Activated CD4-positive, alpha-beta T cell treated with anti-CD3 and anti-CD28 coated beads for 36 hours (primary cell): ENCODE data around the gene LYVE1. TPM values are rescaled to one million over a fixed set of nuclear protein-coding genes. Genes with fewer than 3 reads are reported as not detected.

ENCODE experiments used
- ATAC-seq: fragments of 200-7000 bp; cut with Tn5 transposase; one replicate; pipeline ENCODE4 v1.10.0; 2021; ENCODE audit warnings: mild to moderate bottlenecking, moderate library complexity
- CTCF ChIA-PET: fragments of 350-600 bp; sonication (Branson Sonifier 250); formaldehyde crosslinking; loops from one replicate; lab custom pipeline; 2021; ENCODE audit warnings: antibody characterized with exemption; lab: Charles Lee
- POLR2A ChIA-PET: fragments of 350-600 bp; sonication (Branson Sonifier 250); formaldehyde crosslinking; loops from one replicate; lab custom pipeline; 2021; ENCODE audit warnings: antibody characterized with exemption, inconsistent platforms; lab: Charles Lee
- DNase-seq: peaks from one replicate; pipeline ENCODE4 v3.0.0-alpha.2; 2020
- H3K27ac Mint-ChIP-seq: one replicate; pipeline ENCODE4 v1.8.0; 2021; ENCODE audit warnings: mixed read lengths
- H3K27me3 Mint-ChIP-seq: one replicate; pipeline ENCODE4 v1.8.0; 2021; ENCODE audit warnings: mixed read lengths
- H3K36me3 Mint-ChIP-seq: one replicate; pipeline ENCODE4 v1.8.0; 2021; ENCODE audit warnings: low read depth, mixed read lengths
- H3K4me1 Mint-ChIP-seq: one replicate; pipeline ENCODE4 v1.8.0; 2021; ENCODE audit warnings: mixed read lengths
- H3K4me3 Mint-ChIP-seq: one replicate; pipeline ENCODE4 v1.8.0; 2021; ENCODE audit warnings: mild to moderate bottlenecking, moderate library complexity, mixed read lengths
- H3K9me3 Mint-ChIP-seq: one replicate; pipeline ENCODE4 v1.8.0; 2021; ENCODE audit warnings: low read depth, mixed read lengths
- intact Hi-C, 2 experiments: fragments of 100-400 bp; cut with DNase I in 1 of 2; cut with micrococcal nuclease in 1 of 2; formaldehyde crosslinking; loops; one replicate each; pipeline versions ENCODE4 v1.14.2 to v1.15.1; 2022 to 2024; cut with DNase I, micrococcal nuclease
- total RNA-seq, 2 experiments: library from RNA; stranded (reverse); gene quantifications; one replicate each; pipeline ENCODE4 v1.2.3, GENCODE V29; 2021

The LYVE1 gene
- total RNA-seq, 2 experiments from 2014 or later, result not detected

DNA sequence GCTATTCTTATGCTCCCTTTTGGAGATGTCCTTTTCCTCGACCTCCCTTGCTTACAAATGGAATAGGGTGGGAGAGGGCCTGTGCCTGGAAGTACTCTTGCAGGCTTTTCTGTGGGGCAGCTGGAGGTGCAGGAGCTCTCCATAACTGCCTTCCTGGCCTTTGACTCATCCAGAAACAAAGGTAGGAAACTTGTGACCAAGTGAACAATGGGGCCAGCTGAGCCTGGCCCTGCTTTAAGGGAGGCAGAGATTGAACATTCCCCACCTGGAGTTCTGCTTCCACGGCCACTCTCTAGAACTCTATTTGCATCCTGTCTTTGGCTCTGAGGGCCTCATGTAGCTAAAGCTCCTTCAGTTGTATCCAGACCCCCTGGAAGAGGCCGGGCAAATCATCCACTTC, 5.1 kb upstream of the LYVE1 start:
- ChIA-PET CTCF (interaction anchor here (0.6 to 1.7 kb wide), 6 partner anchors 10 to 208 kb away, joined by 3 to 5 read pairs (median 4); partner anchors contain the start of gene RNF141), POLR2A (no interaction called here)

DNA sequence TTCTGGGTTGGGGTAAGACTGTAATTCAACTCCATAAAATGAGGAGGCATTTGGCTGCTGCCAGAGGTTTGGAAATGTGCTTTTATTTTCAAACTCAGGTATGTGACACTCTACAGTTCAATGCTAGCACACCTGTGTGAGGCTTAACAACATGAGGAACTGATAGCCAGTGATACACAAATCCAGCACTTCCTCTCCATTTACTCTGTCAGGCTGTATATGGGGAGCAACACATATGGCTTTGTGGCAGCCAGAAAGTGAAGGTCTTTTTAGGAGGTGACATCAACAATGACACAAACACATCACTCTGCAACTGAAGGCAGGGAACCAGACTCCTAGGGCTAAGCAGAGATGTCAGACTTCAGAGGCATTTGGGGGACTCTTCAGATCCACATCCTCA, 4.6 kb upstream of the LYVE1 start:
- Mint-ChIP-seq H3K9me3 (no peaks in the 10 kb centered on the region), H3K36me3 (no peaks in the 10 kb centered on the region), H3K4me3 (no peak overlapping the region), H3K27ac (no peak overlapping the region), H3K4me1 (no peaks in the 10 kb centered on the region), H3K27me3 (peaks cover 2% of the 10 kb centered on the region)
- ChIA-PET POLR2A (no interaction called here), CTCF (interaction anchor here (1.3 to 1.7 kb wide), 2 partner anchors 11 to 158 kb away, joined by 5 read pairs; no protein-coding TSS in a partner anchor)
- no peak for DNase-seq
- ATAC-seq, result no peak
- intact Hi-C loops, result no loop called here

More for the DNA sequence above, 5.1 kb upstream of the LYVE1 start:
- H3K27me3 Mint-ChIP-seq, result peaks cover 2% of the 10 kb centered on the region
- no peaks in the 10 kb centered on the region for H3K9me3 Mint-ChIP-seq
- H3K4me1 Mint-ChIP-seq, result no peaks in the 10 kb centered on the region
- H3K4me3 Mint-ChIP-seq, result no peak overlapping the region
- H3K36me3 Mint-ChIP-seq, result no peaks in the 10 kb centered on the region
- intact Hi-C loops, result no loop called here
- H3K27ac Mint-ChIP-seq, result no peak overlapping the region
- DNase-seq (no peak), ATAC-seq (no peak)

DNA sequence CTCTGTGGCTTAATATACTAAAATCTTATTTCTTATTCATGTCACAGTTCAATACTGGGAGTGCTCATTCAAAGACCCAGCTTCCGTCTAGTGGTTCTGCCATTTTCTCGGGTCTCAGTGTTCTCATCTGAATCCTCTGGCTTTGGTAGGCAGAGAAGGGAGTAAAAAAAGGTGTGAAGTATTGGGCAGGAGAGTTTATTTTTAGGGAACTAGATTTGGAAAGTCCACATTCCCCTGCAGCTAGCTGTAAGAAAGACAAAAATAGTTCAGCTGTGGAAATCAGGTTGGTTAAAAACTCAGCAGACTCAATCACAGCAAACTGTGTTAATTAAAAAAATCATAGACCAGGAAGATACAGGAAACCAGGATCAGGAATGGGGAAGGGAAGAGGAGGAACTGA, 4.1 kb upstream of the LYVE1 start:
- Mint-ChIP-seq H3K27me3 (peaks cover 2% of the 10 kb centered on the region), H3K9me3 (no peaks in the 10 kb centered on the region), H3K36me3 (no peaks in the 10 kb centered on the region), H3K27ac (no peak overlapping the region), H3K4me3 (no peak overlapping the region), H3K4me1 (no peaks in the 10 kb centered on the region)
- ATAC-seq (no peak), DNase-seq (no peak)
- ChIA-PET POLR2A (no interaction called here), CTCF (no interaction called here)
- intact Hi-C loops, result no loop called here

DNA sequence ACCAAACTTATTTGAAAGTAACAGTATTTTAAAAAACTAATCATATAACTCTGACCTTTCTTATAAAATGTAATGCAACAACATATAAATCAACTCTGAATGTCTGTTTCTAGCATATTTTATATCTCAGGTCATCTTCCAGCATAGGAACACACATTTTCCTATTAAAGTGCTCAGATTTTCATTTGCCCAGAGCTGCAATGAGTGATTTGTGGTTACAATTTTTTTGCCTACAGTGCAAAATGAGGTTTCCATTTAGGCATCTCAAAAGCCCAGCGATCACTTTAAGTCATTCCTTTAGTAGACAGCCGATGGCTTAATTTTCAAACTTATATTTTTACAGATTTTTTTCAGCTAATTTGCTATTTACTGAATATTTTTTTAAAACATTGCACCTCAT, 1.0 kb downstream of the LYVE1 start:
- ChIA-PET POLR2A (no interaction called here), CTCF (interaction anchor here (0.6 to 1.5 kb wide), 3 partner anchors 11 to 155 kb away, joined by 3 to 4 read pairs (median 3); no protein-coding TSS in a partner anchor)
- no peak overlapping the region for H3K27ac Mint-ChIP-seq
- intact Hi-C loops, result no loop called here
- no peak for ATAC-seq
- H3K9me3 Mint-ChIP-seq, result no peaks in the 10 kb centered on the region
- no peaks in the 10 kb centered on the region for H3K36me3 Mint-ChIP-seq
- H3K4me3 Mint-ChIP-seq, result no peak overlapping the region
- no peaks in the 10 kb centered on the region for H3K4me1 Mint-ChIP-seq
- DNase-seq, result no peak
- peaks cover 2% of the 10 kb centered on the region for H3K27me3 Mint-ChIP-seq

DNA sequence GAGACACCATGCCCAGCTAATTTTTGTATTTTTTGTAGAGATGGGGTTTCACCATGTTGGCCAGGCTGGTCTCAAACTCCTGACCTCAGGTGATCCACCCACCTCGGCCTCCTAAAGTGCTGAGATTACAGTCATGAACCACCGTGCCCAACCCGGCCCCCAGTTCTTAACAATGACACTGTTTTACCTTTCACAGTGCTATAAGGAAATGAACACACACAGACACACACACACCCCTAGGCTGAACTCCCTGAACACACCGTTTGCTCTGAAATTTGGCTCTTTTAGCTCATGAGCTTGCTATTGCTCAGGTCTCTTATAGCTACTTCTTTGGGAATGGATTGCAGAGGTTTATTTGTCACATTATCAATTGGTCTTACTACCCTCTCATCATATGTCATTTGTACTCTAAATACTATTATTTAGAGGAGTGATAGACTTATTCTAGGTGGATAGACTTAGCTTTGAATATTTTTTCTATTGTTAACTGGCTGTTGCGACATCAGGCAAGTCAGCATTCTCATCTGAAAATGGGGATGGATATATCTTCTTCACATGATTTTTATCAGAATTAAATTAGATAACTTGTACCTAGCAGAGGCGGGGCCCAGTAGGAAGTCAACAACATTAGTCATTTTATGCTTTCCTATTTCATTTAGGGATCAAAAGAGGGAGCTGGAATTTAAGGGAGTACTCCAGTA, 2.1 kb downstream of the LYVE1 start:
- ATAC-seq (no peak), DNase-seq (no peak)
- ChIA-PET POLR2A (no interaction called here), CTCF (interaction anchor here (1.0 to 1.5 kb wide), 2 partner anchors 45 to 82 kb away, joined by 3 read pairs; no protein-coding TSS in a partner anchor)
- intact Hi-C loops, result no loop called here
- peaks cover 2% of the 10 kb centered on the region for H3K27me3 Mint-ChIP-seq
- no peak overlapping the region for H3K4me3 Mint-ChIP-seq
- no peaks in the 10 kb centered on the region for H3K9me3 Mint-ChIP-seq
- no peaks in the 10 kb centered on the region for H3K4me1 Mint-ChIP-seq
- H3K27ac Mint-ChIP-seq, result no peak overlapping the region
- H3K36me3 Mint-ChIP-seq, result no peaks in the 10 kb centered on the region

DNA sequence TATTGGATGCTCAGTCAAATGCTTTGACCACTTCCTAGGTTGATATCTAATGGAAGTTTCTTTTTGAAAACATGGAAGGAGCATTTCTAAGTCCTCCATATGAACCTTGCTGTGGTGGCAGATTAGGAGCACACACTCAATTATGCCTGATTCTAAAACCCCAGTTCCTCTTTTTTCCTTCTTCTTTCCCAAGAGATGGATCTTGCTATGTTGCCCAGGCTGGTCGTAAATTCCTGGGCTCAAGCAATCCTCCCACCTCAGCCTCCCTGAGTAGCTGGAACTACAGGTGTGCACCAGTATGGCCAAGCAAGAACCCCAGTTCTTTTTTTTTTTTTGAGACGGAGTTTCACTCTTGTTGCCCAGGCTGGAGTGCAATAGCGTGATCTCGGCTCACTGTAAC, 3.0 kb downstream of the LYVE1 start:
- H3K27me3 Mint-ChIP-seq, result no peaks in the 10 kb centered on the region
- ChIA-PET CTCF (interaction anchor here (0.7 to 1.2 kb wide), 3 partner anchors 10 to 1222 kb away, joined by 3 to 4 read pairs (median 4); partner anchors contain the start of gene RNF141), POLR2A (no interaction called here)
- ATAC-seq (no peak), DNase-seq (no peak)
- H3K4me1 Mint-ChIP-seq, result no peaks in the 10 kb centered on the region
- H3K9me3 Mint-ChIP-seq, result no peaks in the 10 kb centered on the region
- intact Hi-C loops, result no loop called here
- no peak overlapping the region for H3K27ac Mint-ChIP-seq
- no peaks in the 10 kb centered on the region for H3K36me3 Mint-ChIP-seq
- no peak overlapping the region for H3K4me3 Mint-ChIP-seq

DNA sequence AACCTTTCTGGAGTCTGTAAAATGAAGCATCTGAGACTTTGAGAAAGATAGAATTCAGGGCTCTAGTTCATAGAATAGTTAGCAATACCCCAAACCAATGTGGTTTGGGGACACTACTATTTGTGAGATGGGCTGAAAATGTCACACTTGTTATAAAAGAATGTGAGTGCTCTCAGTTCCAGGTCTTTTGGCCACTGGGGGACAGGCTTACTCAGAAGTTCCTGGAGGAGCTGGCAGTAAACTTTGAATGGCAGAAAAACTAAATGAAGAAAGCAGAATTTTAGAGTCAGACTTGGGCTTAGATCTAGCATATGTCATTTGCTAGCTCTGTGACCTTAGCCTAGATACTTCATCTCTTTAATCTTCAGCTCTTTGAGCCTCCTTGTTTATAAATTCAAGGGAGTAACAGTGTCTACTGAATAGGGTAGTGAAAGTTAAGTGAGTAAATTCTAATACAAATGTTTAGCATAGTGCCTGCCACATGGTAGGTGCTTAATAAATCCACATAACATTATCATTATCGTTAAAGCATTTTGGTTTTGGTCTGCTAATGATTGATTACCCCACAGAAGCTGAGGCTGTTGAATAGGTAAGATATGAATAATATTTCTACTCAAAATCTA, 3.7 kb downstream of the LYVE1 start:
- no peak overlapping the region for H3K4me3 Mint-ChIP-seq
- no peaks in the 10 kb centered on the region for H3K27me3 Mint-ChIP-seq
- H3K4me1 Mint-ChIP-seq, result no peaks in the 10 kb centered on the region
- no peaks in the 10 kb centered on the region for H3K36me3 Mint-ChIP-seq
- CTCF ChIA-PET, result interaction anchor here (0.6 to 1.2 kb wide), 5 partner anchors 10 to 1223 kb away, joined by 3 to 4 read pairs (median 4); partner anchors contain the start of gene RNF141
- no peak overlapping the region for H3K27ac Mint-ChIP-seq
- POLR2A ChIA-PET, result no interaction called here
- no peak for DNase-seq
- intact Hi-C loops, result no loop called here
- no peaks in the 10 kb centered on the region for H3K9me3 Mint-ChIP-seq
- no peak for ATAC-seq

DNA sequence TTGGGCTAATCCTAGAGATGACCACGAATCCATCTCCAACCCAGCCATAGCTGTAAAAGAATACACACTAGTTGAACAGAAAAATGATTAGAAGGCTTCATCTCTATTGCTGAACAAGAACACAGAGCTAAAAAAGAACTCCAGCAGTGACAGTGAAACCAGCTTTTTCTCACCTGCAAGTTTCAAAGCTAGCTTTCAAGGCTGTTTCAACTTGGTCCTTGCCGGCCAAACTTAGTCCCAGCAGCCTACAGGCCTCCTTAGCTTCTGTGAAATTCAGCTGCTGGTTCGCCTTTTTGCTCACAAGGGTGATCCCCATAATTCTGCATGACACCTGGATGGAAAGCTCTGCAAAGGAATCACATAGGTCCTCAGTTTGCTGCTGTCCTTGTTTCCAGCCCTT, 4.4 kb downstream of the LYVE1 start:
- Mint-ChIP-seq H3K27me3 (no peaks in the 10 kb centered on the region), H3K4me1 (no peaks in the 10 kb centered on the region), H3K4me3 (no peak overlapping the region), H3K36me3 (no peaks in the 10 kb centered on the region), H3K27ac (no peak overlapping the region), H3K9me3 (no peaks in the 10 kb centered on the region)
- ATAC-seq (no peak), DNase-seq (no peak)
- CTCF ChIA-PET, result interaction anchor here (0.6 kb wide), 1 partner anchor 843 kb away, joined by 4 read pairs; no protein-coding TSS in a partner anchor
- intact Hi-C loops, result no loop called here
- POLR2A ChIA-PET, result no interaction called here

DNA sequence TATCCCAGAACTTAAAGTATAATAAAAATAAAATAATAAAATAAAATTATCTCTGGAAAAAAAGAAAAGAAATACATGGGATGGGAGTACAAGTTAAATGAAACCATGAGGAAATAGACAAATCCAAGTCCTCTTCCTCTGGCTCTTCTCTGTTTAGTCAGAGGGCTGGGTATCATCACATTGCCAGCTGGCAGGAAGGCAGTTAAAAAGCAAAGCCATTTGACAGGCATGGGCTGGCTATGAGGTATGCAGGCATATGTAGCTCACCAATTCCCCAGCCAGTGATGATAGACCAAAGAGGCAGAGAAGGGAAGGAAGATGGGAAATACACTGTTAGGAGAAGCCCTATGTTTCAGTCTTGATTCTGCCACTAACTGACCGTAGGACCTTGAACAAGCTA, 6.5 kb downstream of the LYVE1 start:
- intact Hi-C loops, result no loop called here
- CTCF ChIA-PET, result interaction anchor here (0.5 to 2.9 kb wide), 3 partner anchors 12 to 47 kb away, joined by 3 to 8 read pairs (median 3); partner anchors contain the start of gene RNF141

DNA sequence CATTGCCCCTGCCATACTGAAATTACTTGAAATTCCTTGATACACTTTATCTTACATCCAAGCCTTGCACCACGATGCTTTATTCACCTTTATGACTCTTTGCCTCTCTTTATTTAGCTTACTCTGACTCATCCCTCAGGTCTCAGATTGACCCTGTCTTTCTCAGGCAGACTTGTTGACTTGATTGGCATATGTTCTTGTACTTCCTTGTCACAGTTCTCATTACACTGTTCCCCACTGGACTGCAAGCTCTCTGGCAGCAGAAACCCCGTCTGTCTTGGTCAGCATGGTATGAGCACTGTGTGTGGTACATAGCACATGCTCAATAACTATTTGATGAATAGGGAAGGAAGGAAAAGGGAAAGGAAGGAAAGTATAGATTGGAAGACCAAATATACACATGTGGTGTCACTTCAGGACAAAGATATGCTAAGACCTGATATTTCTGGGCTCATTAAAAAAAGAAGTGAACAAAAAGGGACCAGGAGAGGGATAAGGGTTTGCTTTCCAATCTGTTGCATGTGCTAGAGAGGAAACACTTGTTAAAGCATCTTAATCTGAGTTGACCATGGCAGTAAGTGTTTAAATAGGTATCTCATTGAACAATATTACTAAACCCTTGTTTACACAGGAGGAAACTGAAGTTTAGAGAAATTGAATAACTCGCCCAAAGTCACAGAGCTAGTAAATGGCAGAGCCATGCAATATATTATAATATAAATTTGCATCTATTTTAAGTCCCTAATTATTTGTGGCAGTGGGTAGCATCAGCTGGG, 7.2 kb downstream of the LYVE1 start:
- intact Hi-C loops, result no loop called here
- Mint-ChIP-seq H3K4me1 (no peaks in the 10 kb centered on the region), H3K9me3 (no peaks in the 10 kb centered on the region), H3K4me3 (no peak overlapping the region), H3K36me3 (no peaks in the 10 kb centered on the region), H3K27me3 (no peaks in the 10 kb centered on the region), H3K27ac (no peak overlapping the region)
- ChIA-PET POLR2A (interaction anchor here (0.6 kb wide), 1 partner anchor 294 kb away, joined by 3 read pairs; no protein-coding TSS in a partner anchor), CTCF (interaction anchor here (0.5 to 2.9 kb wide), 4 partner anchors 13 to 317 kb away, joined by 3 to 8 read pairs (median 3); partner anchors contain the start of gene RNF141)
- ATAC-seq, result no peak
- no peak for DNase-seq

More for the DNA sequence above, 6.5 kb downstream of the LYVE1 start:
- ATAC-seq, result no peak
- H3K4me1 Mint-ChIP-seq, result no peaks in the 10 kb centered on the region
- H3K4me3 Mint-ChIP-seq, result no peak overlapping the region
- no peaks in the 10 kb centered on the region for H3K36me3 Mint-ChIP-seq
- H3K9me3 Mint-ChIP-seq, result no peaks in the 10 kb centered on the region
- H3K27ac Mint-ChIP-seq, result no peak overlapping the region
- no peaks in the 10 kb centered on the region for H3K27me3 Mint-ChIP-seq
- POLR2A ChIA-PET, result interaction anchor here (0.6 kb wide), 1 partner anchor 293 kb away, joined by 3 read pairs; no protein-coding TSS in a partner anchor
- DNase-seq, result no peak

DNA sequence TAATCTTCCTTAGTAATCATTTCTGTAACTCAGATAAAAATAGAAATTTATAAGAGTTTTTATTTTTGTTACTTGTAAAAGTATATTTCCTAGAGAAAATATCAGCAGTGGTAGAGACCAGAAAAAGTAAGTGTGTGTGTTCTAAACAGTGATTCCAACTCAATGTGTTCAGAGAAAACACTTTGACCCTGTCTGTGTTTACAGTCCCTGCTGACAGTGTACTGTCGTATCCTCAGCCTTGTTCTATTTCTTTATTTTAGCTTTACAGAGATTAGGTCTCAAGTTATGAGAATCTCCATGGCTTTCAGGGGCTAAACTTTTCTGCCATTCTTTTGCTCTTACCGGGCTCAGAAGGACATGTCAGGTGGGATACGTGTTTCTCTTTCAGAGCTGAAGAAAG, 10.2 kb downstream of the LYVE1 start:
- Mint-ChIP-seq H3K27ac (no peak overlapping the region), H3K9me3 (no peaks in the 10 kb centered on the region), H3K27me3 (no peaks in the 10 kb centered on the region), H3K4me1 (no peaks in the 10 kb centered on the region), H3K36me3 (no peaks in the 10 kb centered on the region), H3K4me3 (no peak overlapping the region)
- DNase-seq, result no peak
- CTCF ChIA-PET, result interaction anchor here (1.1 to 1.2 kb wide), 2 partner anchors 18 to 152 kb away, joined by 3 read pairs; partner anchors contain the start of gene RNF141
- no peak for ATAC-seq
- intact Hi-C loops, result no loop called here
- POLR2A ChIA-PET, result no interaction called here
